CD4-positive, alpha-beta T cell (primary cell): ENCODE data around the gene MAST2. TPM values are rescaled to one million over a fixed set of nuclear protein-coding genes. Genes with fewer than 3 reads are reported as not detected.

ENCODE experiments used
- ATAC-seq: fragments of 200-7000 bp; cut with Tn5 transposase; one replicate; pipeline ENCODE4 v1.10.0; 2022; ENCODE audit warnings: mild to moderate bottlenecking; ENCODE audit not compliant: poor library complexity
- CTCF ChIA-PET: fragments of 350-600 bp; sonication (Branson Sonifier 250); formaldehyde crosslinking; loops from one replicate; lab custom pipeline; 2021; ENCODE audit warnings: antibody characterized with exemption, inconsistent platforms; lab: Charles Lee
- POLR2A ChIA-PET: fragments of 350-600 bp; sonication (Branson Sonifier 250); formaldehyde crosslinking; loops from one replicate; lab custom pipeline; 2021; ENCODE audit warnings: antibody characterized with exemption, inconsistent platforms; lab: Charles Lee
- DNase-seq, 14 experiments: peaks; one replicate each; pipeline ENCODE4 v3.0.0-alpha.2; 2013 to 2020; ENCODE audit warnings: mixed read lengths in 2 of 14
- H3K27ac ChIP-seq, 2 donors: one replicate each; pipeline versions ENCODE4 v1.5.1 to v1.7.0; 2013; ENCODE audit warnings: low read length in 2 of 2, low read depth in 1 of 2, mild to moderate bottlenecking in 1 of 2
- H3K27me3 ChIP-seq, 2 experiments: 1 replicate in 1 of 2; 2 replicates in 1 of 2; pipeline versions ENCODE4 v1.6.1 to v1.7.0; 2013; ENCODE audit warnings: low read length in 2 of 2, control low read depth in 1 of 2, mild to moderate bottlenecking in 1 of 2, moderate library complexity in 1 of 2; ENCODE audit not compliant: insufficient read depth in 2 of 2, control insufficient read depth in 1 of 2
- H3K36me3 ChIP-seq: one replicate; pipeline ENCODE4 v1.6.1; 2013; ENCODE audit warnings: low read length, control low read depth; ENCODE audit not compliant: insufficient read depth
- H3K4me1 ChIP-seq: one replicate; pipeline ENCODE4 v1.6.1; 2013; ENCODE audit warnings: low read length, control low read depth; ENCODE audit not compliant: insufficient read depth
- H3K4me3 ChIP-seq: one replicate; pipeline ENCODE4 v1.5.1; 2013; ENCODE audit warnings: mild to moderate bottlenecking, low read length, moderate library complexity
- H3K9me3 ChIP-seq, 2 experiments: 1 replicate in 1 of 2; 2 replicates in 1 of 2; pipeline versions ENCODE4 v1.6.1 to v1.7.0; 2013; ENCODE audit warnings: low read length in 2 of 2, mild to moderate bottlenecking in 2 of 2, control low read depth in 1 of 2, moderate library complexity in 1 of 2; ENCODE audit not compliant: control insufficient read depth in 1 of 2, insufficient read depth in 1 of 2
- H3K27ac Mint-ChIP-seq: one replicate; pipeline ENCODE4 v1.8.0; 2020; ENCODE audit warnings: mixed read lengths
- H3K27me3 Mint-ChIP-seq: one replicate; pipeline ENCODE4 v1.8.0; 2021; ENCODE audit warnings: mixed read lengths
- H3K36me3 Mint-ChIP-seq: one replicate; pipeline ENCODE4 v1.8.0; 2021; ENCODE audit warnings: low read depth, mixed read lengths
- H3K4me1 Mint-ChIP-seq: one replicate; pipeline ENCODE4 v1.8.0; 2021; ENCODE audit warnings: low read depth, mixed read lengths
- H3K4me3 Mint-ChIP-seq: one replicate; pipeline ENCODE4 v1.8.0; 2020; ENCODE audit warnings: mild to moderate bottlenecking, mixed read lengths
- H3K9me3 Mint-ChIP-seq: one replicate; pipeline ENCODE4 v1.8.0; 2020; ENCODE audit warnings: mixed read lengths
- intact Hi-C, 2 experiments: fragments of 100-400 bp; cut with DNase I in 1 of 2; cut with micrococcal nuclease in 1 of 2; formaldehyde crosslinking; loops; one replicate each; pipeline versions ENCODE4 v1.15.1 to v1.9.0; 2023 to 2025; cut with DNase I, micrococcal nuclease
- total RNA-seq, 174 experiments: library from RNA in 2 of 174; stranded (reverse) in 2 of 174; gene quantifications; one replicate each; pipeline ENCODE4 v1.2.3 and lab custom pipeline; 2021 to 2026
- TF ChIP-seq, protein P1 (sequence below): fragments of 200-600 bp; IDR thresholded peaks from one replicate; pipeline ENCODE4 v1.8.0; 2022; ENCODE audit warnings: antibody characterized with exemption, mild to moderate bottlenecking

Gene MAST2
- total RNA-seq, 2 experiments from 2014 or later: 5.7 to 6.5 TPM

DNA sequence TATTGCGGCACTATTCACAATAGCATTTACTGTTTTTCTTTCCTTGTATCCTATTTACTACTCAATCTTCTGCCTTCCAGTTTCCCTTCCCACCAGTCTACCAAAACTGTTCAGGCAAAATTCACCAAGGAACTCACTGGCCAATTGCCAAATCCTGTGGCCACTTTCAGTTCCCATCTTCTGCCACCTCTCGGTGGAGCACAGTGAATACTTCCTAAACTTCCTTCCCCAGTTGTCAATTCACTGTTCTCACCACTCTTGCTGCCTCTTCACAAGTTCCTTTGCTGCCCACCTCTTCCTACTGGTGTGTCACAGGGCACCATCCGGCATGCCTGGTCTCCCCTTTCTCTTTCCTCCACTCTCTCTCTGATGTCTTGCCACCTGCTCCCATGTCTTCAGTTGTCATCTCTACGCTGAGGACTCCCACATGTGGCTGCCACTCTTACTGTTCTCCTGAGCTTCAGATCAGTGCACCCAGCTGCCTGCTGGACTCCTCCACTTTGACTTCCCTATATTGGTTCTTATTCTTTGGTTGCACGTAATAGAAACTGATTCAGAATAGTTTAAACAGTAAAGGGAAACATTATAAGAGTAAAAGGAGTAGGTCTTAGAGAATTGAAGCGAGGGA is 214.6 kb downstream of the MAST2 start:
- Mint-ChIP-seq H3K27ac (no peak overlapping the region), H3K4me3 (no peak overlapping the region), H3K36me3 (no peaks in the 10 kb centered on the region), H3K4me1 (no peaks in the 10 kb centered on the region), H3K27me3 (no peaks in the 10 kb centered on the region), H3K9me3 (no peaks in the 10 kb centered on the region)
- TF ChIP-seq, protein P1, sequence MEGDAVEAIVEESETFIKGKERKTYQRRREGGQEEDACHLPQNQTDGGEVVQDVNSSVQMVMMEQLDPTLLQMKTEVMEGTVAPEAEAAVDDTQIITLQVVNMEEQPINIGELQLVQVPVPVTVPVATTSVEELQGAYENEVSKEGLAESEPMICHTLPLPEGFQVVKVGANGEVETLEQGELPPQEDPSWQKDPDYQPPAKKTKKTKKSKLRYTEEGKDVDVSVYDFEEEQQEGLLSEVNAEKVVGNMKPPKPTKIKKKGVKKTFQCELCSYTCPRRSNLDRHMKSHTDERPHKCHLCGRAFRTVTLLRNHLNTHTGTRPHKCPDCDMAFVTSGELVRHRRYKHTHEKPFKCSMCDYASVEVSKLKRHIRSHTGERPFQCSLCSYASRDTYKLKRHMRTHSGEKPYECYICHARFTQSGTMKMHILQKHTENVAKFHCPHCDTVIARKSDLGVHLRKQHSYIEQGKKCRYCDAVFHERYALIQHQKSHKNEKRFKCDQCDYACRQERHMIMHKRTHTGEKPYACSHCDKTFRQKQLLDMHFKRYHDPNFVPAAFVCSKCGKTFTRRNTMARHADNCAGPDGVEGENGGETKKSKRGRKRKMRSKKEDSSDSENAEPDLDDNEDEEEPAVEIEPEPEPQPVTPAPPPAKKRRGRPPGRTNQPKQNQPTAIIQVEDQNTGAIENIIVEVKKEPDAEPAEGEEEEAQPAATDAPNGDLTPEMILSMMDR: no peak
- H3K27ac ChIP-seq: no peak overlapping the region
- H3K36me3 ChIP-seq: peaks cover 2% of the 10 kb centered on the region
- CTCF ChIA-PET: no interaction called here
- H3K9me3 ChIP-seq: no peaks in the 10 kb centered on the region
- DNase-seq (peak in 1 of 14 experiments; percentile 11), ATAC-seq (no peak)
- no peaks in the 10 kb centered on the region for H3K4me1 ChIP-seq
- H3K27me3 ChIP-seq: no peaks in the 10 kb centered on the region
- no peak overlapping the region for H3K4me3 ChIP-seq
- intact Hi-C loops: no loop called here
- POLR2A ChIA-PET: no interaction called here

DNA sequence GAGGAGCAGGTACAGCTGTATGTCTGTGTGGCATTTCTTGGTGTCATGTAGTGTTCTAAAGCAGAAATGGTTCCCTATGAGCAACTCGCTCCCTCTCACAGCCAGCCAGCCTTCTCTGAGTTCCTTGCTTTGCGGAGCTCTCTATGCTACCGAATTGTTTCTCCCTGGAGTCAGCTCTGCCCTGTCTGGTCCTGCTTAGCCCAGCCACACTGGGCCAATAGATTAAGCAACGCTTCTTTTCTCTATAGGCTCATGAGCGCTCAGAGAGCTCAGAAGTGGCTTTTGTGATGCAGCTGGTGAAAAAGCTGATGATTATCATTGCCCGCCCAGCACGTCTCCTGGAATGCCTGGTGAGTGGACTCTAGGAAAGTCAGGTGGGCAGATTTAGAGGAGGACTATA is 215.9 kb downstream of the MAST2 start:
- no peak overlapping the region for H3K4me3 ChIP-seq
- TF ChIP-seq, protein P1: no peak
- Mint-ChIP-seq H3K9me3 (no peaks in the 10 kb centered on the region), H3K36me3 (no peaks in the 10 kb centered on the region), H3K27me3 (no peaks in the 10 kb centered on the region), H3K4me3 (no peak overlapping the region), H3K4me1 (no peaks in the 10 kb centered on the region), H3K27ac (no peak overlapping the region)
- H3K9me3 ChIP-seq: no peaks in the 10 kb centered on the region
- no peaks in the 10 kb centered on the region for H3K27me3 ChIP-seq
- peaks cover 2% of the 10 kb centered on the region for H3K36me3 ChIP-seq
- H3K4me1 ChIP-seq: no peaks in the 10 kb centered on the region
- ATAC-seq (no peak), DNase-seq (no peak)
- no peak overlapping the region for H3K27ac ChIP-seq
- ChIA-PET POLR2A (no interaction called here), CTCF (no interaction called here)
- intact Hi-C loops: no loop called here

DNA sequence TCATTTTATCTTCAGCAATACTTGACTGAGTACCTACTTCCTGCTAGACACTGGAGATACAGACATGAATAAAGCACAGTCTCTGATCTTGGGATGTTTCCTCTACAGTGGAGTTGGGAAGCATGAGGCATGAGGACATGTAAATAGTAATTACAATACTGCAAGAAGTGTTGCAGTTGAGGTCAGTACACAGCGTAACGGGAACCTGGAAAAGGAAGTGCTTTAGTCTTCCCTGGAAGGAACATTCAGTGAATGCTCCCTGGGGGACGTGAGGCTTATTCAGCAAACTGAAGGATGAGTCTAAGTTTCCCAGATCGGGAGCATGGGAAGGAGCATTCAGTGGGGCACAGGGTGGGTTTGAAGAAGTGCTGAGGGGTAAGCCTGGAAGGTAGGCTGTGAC is 216.6 kb downstream of the MAST2 start:
- H3K27me3 ChIP-seq: no peaks in the 10 kb centered on the region
- H3K36me3 ChIP-seq: peaks cover 2% of the 10 kb centered on the region
- Mint-ChIP-seq H3K4me3 (no peak overlapping the region), H3K27me3 (no peaks in the 10 kb centered on the region), H3K27ac (no peak overlapping the region), H3K9me3 (no peaks in the 10 kb centered on the region), H3K36me3 (no peaks in the 10 kb centered on the region), H3K4me1 (no peaks in the 10 kb centered on the region)
- TF ChIP-seq, protein P1: no peak
- H3K9me3 ChIP-seq: no peaks in the 10 kb centered on the region
- ChIA-PET CTCF (no interaction called here), POLR2A (no interaction called here)
- no peaks in the 10 kb centered on the region for H3K4me1 ChIP-seq
- intact Hi-C loops: no loop called here
- no peak for ATAC-seq
- DNase-seq: no peak
- H3K27ac ChIP-seq: no peak overlapping the region
- no peak overlapping the region for H3K4me3 ChIP-seq
